ENCODE measurements around the gene SLC9A9.

GRCh38 chr3:143240886-143241285 is 607.4 kb downstream of the SLC9A9 start:
- no peak for TF ChIP-seq BCLAF1 (IDR thresholded peaks at IDR 0.05)
- no peak for TF ChIP-seq ESRRA (IDR thresholded peaks at IDR 0.05; ENCODE audit: low read length)
- no peak for TF ChIP-seq CTCF (IDR thresholded peaks at IDR 0.05 in 2 of 3, conservative IDR thresholded peaks at IDR 0.05 in 1 of 3; ENCODE audit: control insufficient read depth in 2 of 3, extremely low read depth in 1 of 3, insufficient read depth in 1 of 3, low read depth in 3 of 3, low read length in 3 of 3)
- no peak for TF ChIP-seq TCF7 (IDR thresholded peaks at IDR 0.05; ENCODE audit: borderline replicate concordance)
- no peak for TF ChIP-seq SUPT20H (IDR thresholded peaks at IDR 0.05; ENCODE audit: borderline replicate concordance, control insufficient read depth, low read depth, low read length)
- no peak for TF ChIP-seq EZH2 (IDR thresholded peaks at IDR 0.05; ENCODE audit: borderline replicate concordance, control insufficient read depth, low read depth, low read length)
- no peak for TF ChIP-seq POLR2A (IDR thresholded peaks at IDR 0.05; ENCODE audit: low read depth, low read length)
